K562 (cell line): ENCODE data around the gene PRKCE. TPM values are rescaled to one million over a fixed set of nuclear protein-coding genes. Genes with fewer than 3 reads are reported as not detected.

Source experiments
- ATAC-seq: fragments of 200-7000 bp; cut with Tn5 transposase; 3 replicates; pipeline ENCODE4 v1.9.1; 2020; ENCODE audit warnings: moderate library complexity
- BruUV-seq: library from RNA; stranded (reverse); fragments of 400-500 nt; replicated peaks from 2 replicates; lab custom pipeline; 2021; lab: Mats Ljungman, UMichigan
- CTCF ChIA-PET: fragments of 300-600 bp; formaldehyde crosslinking; extraction: SDS; loops from one replicate; lab custom pipeline; 2021; ENCODE audit warnings: low intra/inter-chr PET ratio; lab: Yijun Ruan, JAX
- POLR2A ChIA-PET: fragments of 300-600, 350-650 bp; sonication (Branson Sonifier 250); formaldehyde crosslinking; extraction: SDS; loops from one replicate; lab custom pipeline; 2021; ENCODE audit warnings: antibody characterized with exemption, inconsistent platforms; lab: Yijun Ruan, JAX
- DNase-seq, 4 experiments: peaks; one replicate each; pipeline versions ENCODE4 v3.0.0 to v3.0.0-alpha.2; 2011 to 2018; ENCODE audit warnings: low spot score in 3 of 4, mixed read lengths in 3 of 4; ENCODE audit errors: extremely low read depth in 1 of 4
- FAIRE-seq: peaks from 2 replicates; lab custom pipeline; 2011; peaks lifted over from hg19 to GRCh38; lab: Jason Lieb, UNC
- H2AFZ ChIP-seq: 2 replicates; pipeline ENCODE4 v1.6.0; 2011; ENCODE audit warnings: low read depth, low read length, control low read depth, inconsistent platforms
- H3K27ac ChIP-seq: fragments of 200-600 bp; 3 replicates; pipeline ENCODE4 v1.8.0; 2011; ENCODE audit warnings: low read depth, mild to moderate bottlenecking, control low read depth, inconsistent platforms, low read length, moderate library complexity, mixed read lengths; ENCODE audit errors: extremely low read depth
- H3K27me3 ChIP-seq, 2 experiments: fragments of 300-600 bp in 1 of 2; 2 replicates in 1 of 2; 3 replicates in 1 of 2; pipeline versions ENCODE4 v1.6.0 to v1.8.0; 2011; ENCODE audit warnings: inconsistent platforms in 2 of 2, low read length in 2 of 2, mild to moderate bottlenecking in 1 of 2, mixed read lengths in 1 of 2, moderate library complexity in 1 of 2; ENCODE audit not compliant: control insufficient read depth in 2 of 2, insufficient read depth in 2 of 2
- H3K36me3 ChIP-seq: fragments of 300-600 bp; 3 replicates; pipeline ENCODE4 v1.8.0; 2011; ENCODE audit warnings: mild to moderate bottlenecking, low read length, inconsistent platforms; ENCODE audit not compliant: control insufficient read depth, insufficient read depth
- H3K4me1 ChIP-seq, 2 experiments: fragments of 200-600 bp in 1 of 2; replicated peaks in 1 of 2; 2 replicates in 1 of 2; 3 replicates in 1 of 2; pipeline versions ENCODE4 v1.5.1 to v1.8.0; 2011; ENCODE audit warnings: inconsistent platforms in 2 of 2, low read length in 2 of 2, mild to moderate bottlenecking in 1 of 2, mixed read lengths in 1 of 2, moderate library complexity in 1 of 2; ENCODE audit not compliant: control insufficient read depth in 2 of 2, insufficient read depth in 2 of 2
- H3K4me2 ChIP-seq: 2 replicates; pipeline ENCODE4 v1.6.1; 2011; ENCODE audit warnings: low read length, control low read depth, inconsistent platforms, mixed read lengths; ENCODE audit not compliant: insufficient read depth
- H3K4me3 ChIP-seq: fragments of 200-600 bp; sonication (generic), shearing (Covaris generic); 2 replicates; pipeline ENCODE4 v1.5.1; 2016; ENCODE audit warnings: control low read depth, inconsistent platforms
- H3K79me2 ChIP-seq: fragments of 200-600 bp; 3 replicates; pipeline ENCODE4 v1.8.0; 2011; ENCODE audit warnings: low read length, inconsistent platforms; ENCODE audit not compliant: control insufficient read depth, insufficient read depth
- H3K9ac ChIP-seq, 2 experiments: 2 replicates each; pipeline versions ENCODE4 v1.6.0 to v1.6.1; 2011; ENCODE audit warnings: low read depth in 2 of 2, low read length in 2 of 2, control low read depth in 1 of 2, inconsistent platforms in 1 of 2, mild to moderate bottlenecking in 1 of 2, mixed read lengths in 1 of 2; ENCODE audit not compliant: insufficient read depth in 1 of 2
- H3K9me1 ChIP-seq: one replicate; pipeline ENCODE4 v1.6.0; 2011; ENCODE audit warnings: inconsistent platforms, mild to moderate bottlenecking, low read length, moderate library complexity; ENCODE audit not compliant: control insufficient read depth, insufficient read depth
- H3K9me3 ChIP-seq: replicated peaks from 2 replicates; pipeline ENCODE4 v1.5.1; 2011; ENCODE audit warnings: low read depth, low read length, inconsistent platforms; ENCODE audit not compliant: control insufficient read depth, insufficient read depth
- H4K20me1 ChIP-seq: replicated peaks from 2 replicates; pipeline ENCODE4 v1.6.1; 2011; ENCODE audit warnings: low read length, inconsistent platforms, mixed read lengths; ENCODE audit not compliant: control insufficient read depth, insufficient read depth
- BRD4 ChIP-seq: fragments of 200-600 bp; sonication (generic); IDR thresholded peaks from 2 replicates; pipeline ENCODE4 v1.6.1; 2017; ENCODE audit warnings: inconsistent platforms
- CAMTA2 ChIP-seq: fragments of 250-450 bp; sonication (Bioruptor Pico); conservative IDR thresholded peaks from 2 replicates; pipeline ENCODE4 v1.5.1; 2022
- CBX1 ChIP-seq: sonication (generic); IDR thresholded peaks from 2 replicates; pipeline ENCODE4 v1.6.1; 2016; ENCODE audit warnings: antibody characterized with exemption, low read depth, mild to moderate bottlenecking
- ESRRB ChIP-seq: fragments of 250-450 bp; sonication (Bioruptor Pico); IDR thresholded peaks from 2 replicates; pipeline ENCODE4 v1.5.0; 2020; ENCODE audit warnings: mild to moderate bottlenecking, moderate library complexity, borderline replicate concordance
- RFX1 ChIP-seq: fragments of 450-650 bp; IDR thresholded peaks from 2 replicates; pipeline ENCODE4 v1.6.1; 2016; ENCODE audit warnings: mild to moderate bottlenecking, moderate library complexity
- SP2 ChIP-seq: IDR thresholded peaks from 2 replicates; pipeline ENCODE4 v1.6.1; 2011; ENCODE audit warnings: mild to moderate bottlenecking, low read depth, low read length, moderate library complexity; ENCODE audit not compliant: poor library complexity, severe bottlenecking; ENCODE audit errors: extremely low read depth
- STAT5A ChIP-seq: IDR thresholded peaks from 2 replicates; pipeline ENCODE4 v1.6.1; 2012; ENCODE audit warnings: low read length, inconsistent platforms, borderline replicate concordance
- WGBS: fragments of 100-300 bp; shearing (Covaris generic); methylation state at CpG from one replicate; pipeline ENCODE4 v1.1.6; 2016; ENCODE audit warnings: low coverage, mixed read lengths; ENCODE audit not compliant: insufficient coverage; ENCODE audit errors: missing lambda C conversion rate; 5-methylcytosine and 5-hydroxymethylcytosine counted together
- in situ Hi-C: fragments of 300-500 bp; cut with MboI; formaldehyde crosslinking; loops from 4 replicates; pipeline ENCODE4 v1.15.0; 2018; ENCODE audit warnings: inconsistent platforms, mixed read lengths
- intact Hi-C: fragments of 100-400 bp; cut with micrococcal nuclease; formaldehyde crosslinking; loops from 2 replicates; pipeline ENCODE4 v1.14.2; 2022
- polyA plus RNA-seq, 8 experiments: library from polyadenylated mRNA; depleted of rRNA in 4 of 8; stranded (reverse) in 5 of 8; unstranded in 3 of 8; fragments of >200 nt; fragmentation: Nextera tagmentation in 2 of 8; fragmentation: Illumina TruSeq in 1 of 8; extraction: Ambion mirVana in 2 of 8; extraction: Trizol in 1 of 8; gene quantifications; 2 replicates each; pipeline versions ENCODE4 v1.2.1 to v1.2.3, GENCODE V29; 2011 to 2014; ENCODE audit warnings: inconsistent platforms in 1 of 8, missing spikeins in 1 of 8
- total RNA-seq, 7 experiments: library from RNA; depleted of rRNA in 6 of 7; stranded (reverse); fragments of >200 nt in 6 of 7; fragmentation: Illumina TruSeq in 2 of 7; extraction: Trizol in 2 of 7; gene quantifications; 2 replicates each; pipeline versions ENCODE4 v1.2.1 to v1.2.3, GENCODE V29; 2011 to 2021; ENCODE audit warnings: low replicate concordance in 1 of 7
- TF ChIP-seq, protein P1 (sequence below): fragments of 250-450 bp; sonication (Bioruptor Pico); IDR thresholded peaks from 2 replicates; pipeline ENCODE4 v1.9.0; 2021; ENCODE audit warnings: mild to moderate bottlenecking, inconsistent platforms
- TF ChIP-seq, protein P2 (sequence below): fragments of 250-450 bp; sonication (Bioruptor Pico); IDR thresholded peaks from 2 replicates; pipeline ENCODE4 v1.8.0; 2022; ENCODE audit warnings: inconsistent platforms, mild to moderate bottlenecking, moderate library complexity, borderline replicate concordance
- TF ChIP-seq, protein P3 (sequence below): sonication (generic); formaldehyde crosslinking; IDR thresholded peaks from 2 replicates; pipeline ENCODE4 v1.5.0; 2020; ENCODE audit warnings: missing genetic modification reagents
- TF ChIP-seq, protein P4 (sequence below), 2 experiments: fragments of 450-650 bp; IDR thresholded peaks; 2 replicates each; pipeline ENCODE4 v1.6.1; 2016
- TF ChIP-seq, protein P5 (sequence below): fragments of 450-650 bp; IDR thresholded peaks from 2 replicates; pipeline ENCODE4 v1.6.1; 2016; ENCODE audit warnings: mild to moderate bottlenecking

PRKCE gene
- total and polyA plus RNA-seq, 9 of the 15 experiments (the other 6 are each of a cell fraction or from before 2014, with no cell fraction given): 0.06 to 1.0 (median 0.22) TPM; not detected in 1

DNA sequence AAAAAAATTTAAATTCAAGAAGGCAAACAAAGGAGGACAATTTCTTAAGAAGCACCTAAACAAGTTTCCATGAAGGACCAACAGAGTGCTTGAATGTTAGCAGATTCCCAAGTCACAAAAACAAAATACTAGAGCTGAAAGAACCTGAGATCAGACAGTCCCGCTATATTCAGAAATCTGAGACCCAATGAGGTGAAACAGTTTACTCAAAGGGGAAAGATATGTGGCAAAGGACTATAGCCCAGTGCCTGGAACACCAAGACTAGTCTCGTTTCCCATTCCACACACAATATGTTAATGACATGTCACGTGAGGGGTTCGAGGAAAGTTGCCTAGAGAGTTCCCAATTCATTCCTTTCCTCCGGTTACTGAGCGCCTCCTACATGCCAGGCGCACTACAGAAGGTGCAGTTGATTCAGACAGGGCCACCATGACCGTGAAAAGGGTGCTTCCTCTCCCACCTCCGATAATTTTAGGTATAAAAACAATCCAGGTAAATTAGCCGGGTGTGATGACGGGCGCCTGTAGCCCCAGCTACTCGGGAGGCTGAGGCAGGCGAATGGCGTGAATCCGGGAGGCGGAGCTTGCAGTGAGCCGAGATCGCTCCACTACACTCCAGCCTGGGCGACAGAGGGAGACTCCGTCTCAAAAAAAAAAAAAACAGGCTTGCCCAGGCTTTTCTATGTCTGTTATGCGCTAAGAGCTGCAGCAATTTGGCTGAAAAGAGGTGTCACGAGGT lies 41.0 kb upstream of the PRKCE start:
- in situ Hi-C loops (no loop called here), intact Hi-C loops (no loop called here)
- H3K27me3 ChIP-seq: no peaks in the 10 kb centered on the region
- H3K4me3 ChIP-seq: peak overlapping the region; percentile 62
- POLR2A ChIA-PET: interaction anchor here (0.6 to 2.9 kb wide), 9 partner anchors 9 to 1428 kb away, joined by 3 to 9 read pairs (median 4); no protein-coding TSS in a partner anchor
- ATAC-seq (peak; percentile 82), DNase-seq (peak; percentile 49 to 79 (median 54)), FAIRE-seq (peak; percentile 80)
- no peaks in the 10 kb centered on the region; the same call in 2 of the 3 replicates for H3K36me3 ChIP-seq
- BruUV-seq: TSS peak; percentile 75
- peak overlapping the region; percentile 88 for H3K4me2 ChIP-seq
- peak overlapping the region; percentile 88 for H3K9ac ChIP-seq
- under 1% methylated on average over 22 of the region's 23 CpGs for WGBS
- CTCF ChIA-PET: no interaction called here
- no peaks in the 10 kb centered on the region for H3K9me3 ChIP-seq
- peaks cover 43% of the 10 kb centered on the region for H3K79me2 ChIP-seq
- peak overlapping the region; percentile 86 for H2AFZ ChIP-seq
- H4K20me1 ChIP-seq: no peaks in the 10 kb centered on the region
- H3K4me1 ChIP-seq: peaks cover 0 to 16% of the 10 kb centered on the region in 2 experiments; a peak in 2 of 5 replicates
- peak overlapping the region; percentile 89 for H3K27ac ChIP-seq
- no peaks in the 10 kb centered on the region for H3K9me1 ChIP-seq
- no peak for TF ChIP-seq ESRRB (CRISPR knock-in tag)
- TF ChIP-seq BRD4: no peak
- TF ChIP-seq, protein P1, sequence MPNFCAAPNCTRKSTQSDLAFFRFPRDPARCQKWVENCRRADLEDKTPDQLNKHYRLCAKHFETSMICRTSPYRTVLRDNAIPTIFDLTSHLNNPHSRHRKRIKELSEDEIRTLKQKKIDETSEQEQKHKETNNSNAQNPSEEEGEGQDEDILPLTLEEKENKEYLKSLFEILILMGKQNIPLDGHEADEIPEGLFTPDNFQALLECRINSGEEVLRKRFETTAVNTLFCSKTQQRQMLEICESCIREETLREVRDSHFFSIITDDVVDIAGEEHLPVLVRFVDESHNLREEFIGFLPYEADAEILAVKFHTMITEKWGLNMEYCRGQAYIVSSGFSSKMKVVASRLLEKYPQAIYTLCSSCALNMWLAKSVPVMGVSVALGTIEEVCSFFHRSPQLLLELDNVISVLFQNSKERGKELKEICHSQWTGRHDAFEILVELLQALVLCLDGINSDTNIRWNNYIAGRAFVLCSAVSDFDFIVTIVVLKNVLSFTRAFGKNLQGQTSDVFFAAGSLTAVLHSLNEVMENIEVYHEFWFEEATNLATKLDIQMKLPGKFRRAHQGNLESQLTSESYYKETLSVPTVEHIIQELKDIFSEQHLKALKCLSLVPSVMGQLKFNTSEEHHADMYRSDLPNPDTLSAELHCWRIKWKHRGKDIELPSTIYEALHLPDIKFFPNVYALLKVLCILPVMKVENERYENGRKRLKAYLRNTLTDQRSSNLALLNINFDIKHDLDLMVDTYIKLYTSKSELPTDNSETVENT (CRISPR knock-in tag): no peak
- peak; percentile 40 for TF ChIP-seq SP2
- TF ChIP-seq, protein P2, sequence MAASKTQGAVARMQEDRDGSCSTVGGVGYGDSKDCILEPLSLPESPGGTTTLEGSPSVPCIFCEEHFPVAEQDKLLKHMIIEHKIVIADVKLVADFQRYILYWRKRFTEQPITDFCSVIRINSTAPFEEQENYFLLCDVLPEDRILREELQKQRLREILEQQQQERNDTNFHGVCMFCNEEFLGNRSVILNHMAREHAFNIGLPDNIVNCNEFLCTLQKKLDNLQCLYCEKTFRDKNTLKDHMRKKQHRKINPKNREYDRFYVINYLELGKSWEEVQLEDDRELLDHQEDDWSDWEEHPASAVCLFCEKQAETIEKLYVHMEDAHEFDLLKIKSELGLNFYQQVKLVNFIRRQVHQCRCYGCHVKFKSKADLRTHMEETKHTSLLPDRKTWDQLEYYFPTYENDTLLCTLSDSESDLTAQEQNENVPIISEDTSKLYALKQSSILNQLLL (CRISPR knock-in tag): no peak
- 0 out of 2 replicates have a peak, but pooled peaks have one; percentile 12 for TF ChIP-seq CBX1
- TF ChIP-seq RFX1: peak; percentile 15
- no peak for TF ChIP-seq CAMTA2 (CRISPR knock-in tag)
- TF ChIP-seq, protein P3, sequence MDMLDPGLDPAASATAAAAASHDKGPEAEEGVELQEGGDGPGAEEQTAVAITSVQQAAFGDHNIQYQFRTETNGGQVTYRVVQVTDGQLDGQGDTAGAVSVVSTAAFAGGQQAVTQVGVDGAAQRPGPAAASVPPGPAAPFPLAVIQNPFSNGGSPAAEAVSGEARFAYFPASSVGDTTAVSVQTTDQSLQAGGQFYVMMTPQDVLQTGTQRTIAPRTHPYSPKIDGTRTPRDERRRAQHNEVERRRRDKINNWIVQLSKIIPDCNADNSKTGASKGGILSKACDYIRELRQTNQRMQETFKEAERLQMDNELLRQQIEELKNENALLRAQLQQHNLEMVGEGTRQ (CRISPR knock-in tag): peak; percentile 96
- TF ChIP-seq, protein P4, sequence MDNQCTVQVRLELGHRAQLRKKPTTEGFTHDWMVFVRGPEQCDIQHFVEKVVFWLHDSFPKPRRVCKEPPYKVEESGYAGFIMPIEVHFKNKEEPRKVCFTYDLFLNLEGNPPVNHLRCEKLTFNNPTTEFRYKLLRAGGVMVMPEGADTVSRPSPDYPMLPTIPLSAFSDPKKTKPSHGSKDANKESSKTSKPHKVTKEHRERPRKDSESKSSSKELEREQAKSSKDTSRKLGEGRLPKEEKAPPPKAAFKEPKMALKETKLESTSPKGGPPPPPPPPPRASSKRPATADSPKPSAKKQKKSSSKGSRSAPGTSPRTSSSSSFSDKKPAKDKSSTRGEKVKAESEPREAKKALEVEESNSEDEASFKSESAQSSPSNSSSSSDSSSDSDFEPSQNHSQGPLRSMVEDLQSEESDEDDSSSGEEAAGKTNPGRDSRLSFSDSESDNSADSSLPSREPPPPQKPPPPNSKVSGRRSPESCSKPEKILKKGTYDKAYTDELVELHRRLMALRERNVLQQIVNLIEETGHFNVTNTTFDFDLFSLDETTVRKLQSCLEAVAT (IDR thresholded peaks at IDR 0.05): 0 out of 4 replicates have a peak, but pooled peaks of 1 of the 2 experiments have one; percentile 13
- TF ChIP-seq, protein P5, sequence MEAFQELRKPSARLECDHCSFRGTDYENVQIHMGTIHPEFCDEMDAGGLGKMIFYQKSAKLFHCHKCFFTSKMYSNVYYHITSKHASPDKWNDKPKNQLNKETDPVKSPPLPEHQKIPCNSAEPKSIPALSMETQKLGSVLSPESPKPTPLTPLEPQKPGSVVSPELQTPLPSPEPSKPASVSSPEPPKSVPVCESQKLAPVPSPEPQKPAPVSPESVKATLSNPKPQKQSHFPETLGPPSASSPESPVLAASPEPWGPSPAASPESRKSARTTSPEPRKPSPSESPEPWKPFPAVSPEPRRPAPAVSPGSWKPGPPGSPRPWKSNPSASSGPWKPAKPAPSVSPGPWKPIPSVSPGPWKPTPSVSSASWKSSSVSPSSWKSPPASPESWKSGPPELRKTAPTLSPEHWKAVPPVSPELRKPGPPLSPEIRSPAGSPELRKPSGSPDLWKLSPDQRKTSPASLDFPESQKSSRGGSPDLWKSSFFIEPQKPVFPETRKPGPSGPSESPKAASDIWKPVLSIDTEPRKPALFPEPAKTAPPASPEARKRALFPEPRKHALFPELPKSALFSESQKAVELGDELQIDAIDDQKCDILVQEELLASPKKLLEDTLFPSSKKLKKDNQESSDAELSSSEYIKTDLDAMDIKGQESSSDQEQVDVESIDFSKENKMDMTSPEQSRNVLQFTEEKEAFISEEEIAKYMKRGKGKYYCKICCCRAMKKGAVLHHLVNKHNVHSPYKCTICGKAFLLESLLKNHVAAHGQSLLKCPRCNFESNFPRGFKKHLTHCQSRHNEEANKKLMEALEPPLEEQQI: 0 out of 2 replicates have a peak, but pooled peaks have one; percentile 40
- no peak for TF ChIP-seq STAT5A
